Cortex of kidney (tissue), 1 donor: ENCODE results near the gene CDK14.

ENCODE experiments used
- DNase-seq: peaks from one replicate; lab custom pipeline; 2025; lab: John Stamatoyannopoulos, UW

CDK14 gene

DNA sequence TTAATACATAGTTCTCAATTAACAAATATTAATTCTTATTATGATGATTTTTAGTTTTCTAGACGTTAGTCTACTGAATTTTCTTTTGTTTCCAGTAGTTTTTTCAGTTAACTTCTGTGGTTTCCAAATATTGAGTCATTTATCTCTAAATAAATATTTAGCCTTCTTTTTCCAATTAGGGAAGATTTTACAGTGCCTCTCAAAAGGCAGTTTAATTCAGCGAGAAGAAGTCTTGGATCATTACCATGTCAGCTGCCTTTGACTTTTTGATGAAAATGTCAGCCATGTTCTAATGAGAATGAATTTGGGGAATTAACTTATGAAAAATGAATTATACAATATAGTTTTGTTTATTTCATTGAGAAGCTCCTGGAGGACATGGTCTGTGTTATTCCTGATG is 90.0 kb downstream of the CDK14 start:
- no peak for DNase-seq

DNA sequence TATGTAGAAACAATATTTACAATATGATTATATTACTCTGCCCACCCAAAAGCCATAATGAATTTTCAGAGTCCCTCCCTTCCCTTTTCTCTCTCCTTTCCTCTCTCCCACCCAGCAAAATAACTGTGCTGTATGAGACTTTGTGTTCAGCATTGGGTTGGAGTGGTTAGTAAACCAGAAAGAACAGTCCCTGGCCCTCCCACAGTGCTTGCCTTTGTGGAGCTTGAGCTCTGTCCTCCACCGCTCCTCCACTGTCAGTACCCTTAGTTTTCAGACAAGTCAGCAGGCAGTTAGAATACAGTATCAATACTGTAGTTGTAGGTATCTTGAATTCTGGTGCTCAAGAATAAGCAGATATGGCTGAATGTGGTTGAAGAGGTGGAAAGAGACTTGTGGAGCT is 92.7 kb downstream of the CDK14 start:
- DNase-seq, result no peak

DNA sequence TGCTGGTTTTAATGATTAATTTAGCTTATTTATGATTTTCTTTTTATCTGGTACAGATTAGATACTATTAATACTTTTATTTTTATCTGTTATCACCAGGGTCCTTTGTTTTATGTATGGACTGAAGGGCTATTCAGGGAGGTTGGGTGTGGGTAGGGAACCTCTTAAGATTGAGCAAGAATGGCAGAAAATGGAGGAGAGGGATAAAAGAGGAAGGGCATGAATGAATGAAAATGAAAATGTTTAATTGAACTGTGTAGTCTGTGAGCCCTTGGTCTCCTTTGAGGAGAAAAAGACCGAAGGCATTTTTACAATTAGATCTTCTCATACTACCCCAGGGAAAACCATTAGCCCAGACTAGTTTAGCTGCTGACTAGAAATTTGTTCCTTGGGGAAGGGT is 93.1 kb downstream of the CDK14 start:
- no peak for DNase-seq

DNA sequence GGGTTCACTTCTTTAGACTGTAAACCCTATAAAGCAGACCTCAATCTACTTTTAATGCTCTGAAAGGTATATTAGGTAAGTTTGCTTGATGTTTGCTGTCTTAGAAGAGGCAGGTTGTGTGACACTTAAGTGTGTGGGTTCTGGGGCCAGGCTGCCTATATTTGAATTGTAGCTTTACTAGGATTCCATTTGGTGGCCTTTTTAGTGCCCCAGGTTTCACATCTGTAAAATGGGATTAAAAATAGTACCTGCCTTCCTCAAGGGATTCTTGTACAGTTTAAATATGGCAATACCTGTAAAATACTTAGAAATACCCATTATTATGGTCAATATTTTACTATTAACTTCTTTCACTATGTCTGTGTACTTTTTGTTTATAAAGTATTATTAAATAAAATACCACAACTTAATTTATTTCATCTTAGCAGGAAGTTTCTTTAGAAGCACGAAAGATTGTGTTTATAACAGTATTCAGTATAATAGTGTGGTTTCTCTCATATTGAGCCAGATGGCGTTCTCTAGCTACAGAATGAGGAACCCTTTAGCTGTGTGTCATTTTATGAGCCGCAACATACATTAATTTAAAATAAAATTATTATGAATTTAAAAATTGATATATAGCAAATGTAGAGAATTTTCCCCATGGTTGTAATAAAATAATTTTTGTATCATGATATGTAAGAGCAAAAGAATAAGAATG is 94.2 kb downstream of the CDK14 start:
- DNase-seq, result no peak

DNA sequence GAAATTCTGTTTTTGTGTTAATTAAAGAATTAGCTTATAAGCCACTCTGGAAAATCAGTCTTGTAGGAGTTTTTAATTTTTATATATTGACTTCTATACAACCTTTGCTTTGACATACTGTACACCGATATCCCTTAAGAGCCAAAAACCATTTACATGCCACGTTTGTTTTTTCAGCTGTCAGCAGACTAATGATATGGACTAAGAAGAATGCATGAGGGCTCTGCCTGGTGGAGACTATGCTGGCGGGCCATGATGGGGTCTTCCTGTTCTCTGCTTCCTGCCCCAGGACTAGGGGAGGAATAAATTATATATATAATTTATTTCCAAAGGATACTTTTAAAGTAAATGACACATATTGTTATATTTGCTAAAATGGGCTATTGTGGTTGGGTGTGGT is 96.3 kb downstream of the CDK14 start:
- no peak for DNase-seq

DNA sequence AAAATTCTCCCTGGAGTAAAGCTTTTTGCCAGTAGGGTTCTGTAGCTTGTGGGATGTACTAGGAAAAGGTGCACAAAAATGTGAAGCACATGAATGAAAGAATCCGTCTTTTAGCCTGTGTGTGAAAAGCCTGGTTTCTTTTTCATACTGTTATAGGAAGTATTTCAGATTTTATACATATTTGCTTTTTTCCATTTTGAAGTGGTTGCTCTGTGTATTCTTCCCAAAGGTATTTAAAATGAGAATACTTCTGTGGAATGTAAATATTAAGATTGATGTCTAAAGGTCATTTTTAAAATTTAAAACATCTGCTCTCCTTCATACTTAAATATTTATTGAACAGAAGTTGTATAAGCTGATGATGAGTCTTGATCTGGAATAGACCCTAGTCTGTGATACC is 96.8 kb downstream of the CDK14 start:
- DNase-seq, result no peak

DNA sequence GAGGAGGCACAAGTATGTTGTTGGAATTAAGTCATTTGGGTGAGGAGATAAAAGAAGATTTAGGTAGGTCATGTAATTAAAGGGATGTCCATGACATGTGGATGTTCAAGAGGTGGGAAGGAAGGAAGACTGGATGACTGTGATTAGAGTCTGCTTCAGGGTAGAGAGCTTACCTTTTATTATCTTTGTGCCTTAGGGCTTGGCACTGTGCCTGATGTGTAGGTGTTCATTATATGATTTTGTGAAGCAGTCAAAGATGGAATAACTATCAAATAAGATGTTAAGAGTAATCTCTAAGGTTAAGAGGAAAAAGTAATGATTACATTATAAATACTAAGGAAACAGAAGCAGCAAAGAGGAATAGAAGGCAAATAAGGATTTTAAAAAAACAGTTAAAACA is 97.8 kb downstream of the CDK14 start:
- DNase-seq, result no peak

DNA sequence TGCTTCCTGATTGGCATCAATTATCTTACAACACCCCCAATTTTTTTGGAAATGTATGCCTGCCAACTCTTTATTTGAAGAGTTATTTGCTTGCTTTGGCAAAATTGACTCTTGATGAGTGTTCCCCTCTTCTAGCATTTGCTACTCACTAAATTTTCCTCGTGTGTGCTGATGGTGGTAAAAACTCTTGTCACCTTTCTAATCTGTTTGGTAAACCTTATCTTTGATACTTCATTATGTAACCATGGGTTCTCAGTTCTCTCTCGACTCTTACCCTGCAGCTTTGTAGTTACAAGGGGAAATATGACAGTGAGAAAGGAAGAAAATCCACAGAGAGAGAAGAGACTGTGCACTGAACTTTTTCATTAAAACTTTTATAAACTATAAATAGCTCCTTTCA is 102.5 kb downstream of the CDK14 start:
- DNase-seq, result no peak

DNA sequence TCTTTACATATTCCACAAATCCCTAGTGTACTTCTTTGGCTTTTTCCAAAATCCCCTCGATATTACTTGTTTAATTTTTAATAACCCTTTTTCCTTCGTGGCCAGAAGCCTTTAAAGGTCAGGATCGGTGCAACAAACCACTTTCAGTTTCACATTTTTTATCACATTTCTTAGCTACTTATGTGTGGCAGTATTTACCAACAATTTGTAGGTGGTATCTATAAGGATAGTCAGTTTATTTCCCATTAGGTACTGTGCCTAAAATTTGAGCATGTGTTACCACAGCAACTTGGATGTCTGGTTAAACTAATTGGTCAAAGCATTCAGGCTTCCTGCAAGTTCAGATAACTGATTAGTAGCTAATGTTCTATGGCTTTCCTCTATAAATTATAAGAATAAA is 104.9 kb downstream of the CDK14 start:
- no peak for DNase-seq

DNA sequence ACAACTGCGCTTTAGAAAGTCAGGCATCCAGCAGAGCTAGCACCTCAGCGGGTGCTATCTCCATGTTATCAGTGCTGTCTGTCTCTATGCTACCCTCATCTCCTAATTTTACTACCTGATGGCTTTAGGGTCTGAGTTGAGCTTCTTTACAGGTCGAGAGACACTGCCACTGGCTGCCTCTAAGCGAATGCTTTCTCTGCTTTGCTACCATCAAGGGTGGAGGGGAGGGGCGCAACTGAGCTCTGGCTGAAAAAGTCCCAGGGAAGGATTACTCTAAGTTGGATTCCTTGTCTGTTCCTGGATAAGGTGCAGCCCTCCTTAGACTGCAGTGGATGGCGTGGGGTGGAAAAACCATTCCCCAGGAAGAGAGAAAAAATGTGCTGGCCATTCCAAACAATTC is 105.7 kb downstream of the CDK14 start:
- no peak for DNase-seq

DNA sequence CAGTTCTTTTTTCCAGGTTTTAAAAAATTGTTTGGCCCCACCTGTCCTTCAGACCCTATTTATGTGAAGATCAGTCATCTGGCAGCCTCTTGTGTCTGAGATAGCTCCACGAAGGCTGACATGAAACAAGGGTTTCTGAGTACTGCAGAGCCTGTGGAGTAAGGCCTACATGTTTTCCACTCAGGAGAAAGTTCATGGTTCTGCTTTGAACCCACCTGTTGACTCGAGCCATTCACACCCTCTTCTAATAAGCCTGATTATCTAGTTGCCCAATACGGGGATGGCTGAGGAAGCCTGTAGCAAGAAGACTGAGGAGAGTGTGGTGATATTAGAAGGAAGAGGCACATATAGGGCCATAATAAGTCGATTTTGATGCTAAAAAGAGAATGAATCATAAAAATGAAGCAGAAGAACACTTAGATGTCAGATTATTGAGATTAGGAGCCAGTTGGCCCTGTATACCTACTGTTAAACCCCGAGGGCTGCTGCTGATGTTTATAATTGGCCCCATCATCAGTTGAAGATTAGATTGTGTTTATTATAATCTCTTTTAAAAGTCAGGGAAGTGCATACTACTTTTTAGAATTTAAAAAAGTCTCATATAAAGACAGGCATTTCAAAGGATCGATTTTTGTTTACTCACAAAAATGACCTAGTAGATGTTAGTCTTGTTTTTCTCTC is 109.4 kb downstream of the CDK14 start:
- no peak for DNase-seq

DNA sequence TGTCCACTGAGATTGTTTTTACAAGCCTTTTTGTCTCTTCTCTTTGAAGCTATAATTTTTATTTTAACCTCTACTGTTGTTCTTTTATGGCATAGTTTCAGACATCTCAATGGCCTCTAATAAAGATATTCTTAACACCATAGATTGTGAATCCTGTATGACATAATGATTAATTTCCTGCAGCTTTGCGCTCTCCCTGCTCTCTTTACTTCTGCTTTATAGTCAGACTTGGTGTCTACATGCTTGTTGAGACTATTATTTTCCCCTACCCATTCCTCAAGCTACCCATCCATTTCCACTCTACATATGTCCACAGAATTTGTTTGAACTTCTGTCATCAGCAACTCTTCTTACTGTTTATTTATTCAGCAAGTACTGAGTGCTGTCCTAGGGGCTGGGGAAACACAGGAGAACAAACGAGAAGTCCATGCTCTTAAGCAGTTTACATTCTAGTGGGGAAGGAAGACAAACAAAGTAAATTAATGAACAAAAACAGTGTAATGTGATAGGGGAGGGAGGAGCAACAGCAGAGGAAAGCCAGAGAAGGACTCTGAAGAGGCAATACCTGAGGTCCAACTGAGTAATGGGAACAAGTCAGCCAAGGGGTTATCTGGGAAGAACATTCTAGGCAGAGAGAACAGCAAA is 110.1 kb downstream of the CDK14 start:
- DNase-seq, result no peak

DNA sequence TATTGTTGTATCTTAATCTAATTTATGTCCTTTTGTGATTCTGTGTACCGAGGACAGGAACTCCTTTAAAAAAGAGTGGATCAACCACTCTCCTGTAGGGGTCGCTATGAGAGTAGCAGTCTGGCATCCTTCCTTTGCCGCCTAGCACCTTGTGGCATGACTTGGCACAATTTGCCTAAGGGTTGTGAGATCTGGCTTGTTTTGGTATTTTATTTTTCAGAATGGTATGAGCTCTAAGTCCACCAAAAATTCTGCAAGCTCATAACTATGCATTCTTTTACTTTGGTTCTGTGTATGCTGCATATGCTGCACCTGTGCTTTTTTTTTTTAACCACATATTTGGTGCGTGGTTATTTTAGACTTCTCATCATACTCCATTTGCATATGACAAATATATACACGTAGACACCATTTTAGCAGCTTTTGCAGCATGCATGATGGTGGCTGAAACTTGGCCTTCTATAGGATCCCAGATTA is 112.8 kb downstream of the CDK14 start:
- no peak for DNase-seq

DNA sequence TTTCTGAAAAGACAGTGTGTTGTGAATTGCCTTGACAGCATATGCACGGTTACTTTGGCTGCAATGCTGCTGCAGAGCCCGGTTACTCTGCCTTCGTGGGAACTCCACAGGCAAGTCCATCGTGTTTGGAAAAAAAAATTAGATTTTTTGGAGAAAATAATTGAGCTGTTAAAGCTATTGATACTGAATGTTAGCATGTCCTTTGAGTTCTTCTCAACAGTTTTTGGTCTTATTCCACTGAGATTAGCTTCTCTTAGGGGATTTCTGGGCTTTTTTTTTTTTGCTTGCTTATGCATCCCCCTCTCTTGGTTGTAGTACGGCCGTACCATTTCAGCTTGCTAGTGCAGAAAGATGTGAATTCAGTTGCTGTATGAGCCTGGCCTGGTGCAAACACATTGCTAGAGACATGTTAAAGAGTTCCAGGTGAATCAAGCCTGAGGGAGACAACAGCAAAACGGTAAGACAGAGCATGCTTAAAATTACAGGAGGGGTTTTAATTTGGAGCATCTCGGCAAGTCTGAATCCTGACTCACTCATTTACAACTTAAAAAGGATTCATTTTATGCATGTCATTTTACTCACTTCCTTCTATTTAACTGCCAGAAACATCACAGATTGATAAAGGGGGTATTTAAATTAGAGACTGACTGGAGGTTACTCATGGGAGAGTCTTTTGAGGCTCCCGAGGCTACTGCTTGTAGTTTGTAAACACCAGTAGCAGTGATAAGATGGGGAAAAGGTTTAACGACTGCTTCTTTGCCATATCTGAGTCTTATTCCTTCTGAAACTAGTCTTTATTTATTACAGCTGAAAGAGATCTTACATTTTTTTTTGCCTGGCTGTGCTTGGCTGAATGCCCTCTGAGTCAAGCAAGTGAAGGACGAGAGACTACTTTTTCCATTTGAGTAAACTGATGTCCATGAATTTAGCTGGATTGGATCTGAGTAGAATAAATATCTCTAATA is 113.7 kb downstream of the CDK14 start:
- DNase-seq, result no peak

DNA sequence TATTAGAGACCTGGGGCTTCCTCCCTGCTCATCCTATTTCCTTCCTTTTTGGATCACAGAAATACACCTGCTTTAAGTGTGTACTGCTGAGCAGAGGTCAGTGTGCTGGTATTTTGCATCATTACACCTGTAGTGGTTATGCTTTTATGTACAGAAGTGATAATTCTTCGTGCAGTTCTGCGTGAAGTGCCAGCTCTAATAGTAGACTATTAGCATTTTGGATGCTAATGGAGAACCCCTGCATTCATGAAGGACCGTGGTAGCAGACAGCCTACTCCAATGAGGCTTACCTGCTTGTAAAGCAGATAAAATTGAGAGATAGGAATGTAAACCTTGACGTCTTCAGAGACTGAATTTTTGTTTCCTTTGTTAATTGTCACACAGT is 114.3 kb downstream of the CDK14 start:
- no peak for DNase-seq

DNA sequence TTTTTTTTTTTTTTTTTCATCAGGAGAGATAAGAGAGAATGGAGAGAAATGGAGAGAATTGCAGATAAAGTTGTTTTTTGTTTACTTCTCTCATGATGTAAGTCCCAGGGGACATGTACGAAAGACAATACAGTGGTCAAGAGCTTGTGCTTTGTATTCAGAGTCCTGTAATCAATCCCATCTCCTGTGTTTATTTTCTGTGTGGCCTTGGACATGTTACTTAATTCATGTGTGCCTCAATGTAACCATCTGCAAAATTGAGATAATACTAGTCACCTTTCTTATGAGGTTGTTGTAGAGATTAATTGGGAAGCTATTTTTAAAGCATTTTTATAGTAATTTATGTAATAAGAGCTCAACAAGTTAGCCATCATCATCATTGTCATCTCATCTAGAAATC is 117.5 kb downstream of the CDK14 start:
- no peak for DNase-seq

DNA sequence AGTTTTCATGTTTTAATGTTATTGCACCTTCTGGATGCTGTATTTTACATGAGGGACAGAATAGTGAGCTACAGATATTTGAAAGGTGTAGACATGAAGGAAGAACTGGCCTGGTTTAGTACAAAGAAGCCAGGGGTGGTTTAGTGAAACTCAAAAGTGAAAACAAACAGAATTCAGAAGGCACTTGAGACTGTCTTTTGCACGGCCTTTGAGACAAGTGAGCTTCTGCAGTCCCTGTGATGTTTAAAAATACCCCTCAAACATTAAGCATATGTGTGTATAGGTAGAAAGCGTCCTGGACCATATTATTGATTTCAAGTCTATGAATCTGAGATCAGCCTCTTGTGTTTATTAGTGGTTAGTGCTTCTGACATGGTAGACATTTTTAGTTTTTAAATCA is 118.9 kb downstream of the CDK14 start:
- no peak for DNase-seq

DNA sequence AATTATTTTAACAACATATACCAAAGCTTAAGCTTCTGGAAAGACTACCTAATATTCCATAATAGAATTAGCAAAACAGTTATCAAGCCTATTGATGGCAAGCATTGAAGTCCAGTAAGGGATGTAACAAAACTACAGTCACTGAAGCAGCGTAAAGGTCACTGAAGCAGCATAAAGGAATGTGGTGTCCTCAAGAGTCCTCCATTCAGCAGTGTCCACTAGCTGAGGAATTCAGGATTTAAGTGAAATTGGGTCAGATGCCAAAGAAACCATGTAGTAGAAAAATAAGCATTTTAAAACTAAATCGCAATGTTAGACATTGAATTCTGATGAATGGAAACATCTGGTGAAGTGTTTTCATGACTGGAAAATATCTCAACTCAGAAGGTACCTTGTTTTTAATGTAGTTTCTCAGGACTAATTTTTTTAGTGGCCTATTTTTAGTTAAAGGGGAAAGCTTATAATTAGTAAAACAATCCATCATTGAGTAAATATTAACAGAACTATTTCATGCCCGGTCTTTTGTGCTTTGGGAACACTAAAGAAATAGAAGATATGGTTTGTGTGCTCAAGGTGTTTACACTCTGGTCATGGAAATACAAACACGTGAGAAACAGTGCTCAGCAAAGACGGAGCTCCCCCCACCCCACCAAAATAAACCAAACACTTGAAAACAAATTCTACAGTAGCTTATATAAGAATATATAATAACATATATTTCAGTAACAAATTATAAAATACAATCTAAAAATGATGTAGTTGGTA is 121.4 kb downstream of the CDK14 start:
- no peak for DNase-seq

DNA sequence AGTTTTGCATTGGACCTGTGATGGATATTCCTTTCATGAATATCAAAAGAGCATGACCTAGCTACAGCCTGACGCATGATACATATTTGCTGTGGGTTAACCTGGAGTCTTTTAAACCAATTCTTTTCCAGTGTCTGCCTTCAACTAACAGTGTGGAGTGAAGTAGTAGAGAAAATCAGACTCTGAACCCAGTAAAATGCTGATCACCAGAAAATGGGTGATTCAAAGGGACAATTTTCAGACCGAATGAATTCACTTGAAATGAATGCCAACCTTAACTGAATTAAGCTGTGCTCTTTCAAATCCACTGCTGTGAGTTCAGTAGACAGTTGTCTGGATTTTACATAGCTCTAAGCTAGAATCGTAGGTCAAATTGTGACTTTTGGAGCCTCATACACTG is 123.0 kb downstream of the CDK14 start:
- no peak for DNase-seq

DNA sequence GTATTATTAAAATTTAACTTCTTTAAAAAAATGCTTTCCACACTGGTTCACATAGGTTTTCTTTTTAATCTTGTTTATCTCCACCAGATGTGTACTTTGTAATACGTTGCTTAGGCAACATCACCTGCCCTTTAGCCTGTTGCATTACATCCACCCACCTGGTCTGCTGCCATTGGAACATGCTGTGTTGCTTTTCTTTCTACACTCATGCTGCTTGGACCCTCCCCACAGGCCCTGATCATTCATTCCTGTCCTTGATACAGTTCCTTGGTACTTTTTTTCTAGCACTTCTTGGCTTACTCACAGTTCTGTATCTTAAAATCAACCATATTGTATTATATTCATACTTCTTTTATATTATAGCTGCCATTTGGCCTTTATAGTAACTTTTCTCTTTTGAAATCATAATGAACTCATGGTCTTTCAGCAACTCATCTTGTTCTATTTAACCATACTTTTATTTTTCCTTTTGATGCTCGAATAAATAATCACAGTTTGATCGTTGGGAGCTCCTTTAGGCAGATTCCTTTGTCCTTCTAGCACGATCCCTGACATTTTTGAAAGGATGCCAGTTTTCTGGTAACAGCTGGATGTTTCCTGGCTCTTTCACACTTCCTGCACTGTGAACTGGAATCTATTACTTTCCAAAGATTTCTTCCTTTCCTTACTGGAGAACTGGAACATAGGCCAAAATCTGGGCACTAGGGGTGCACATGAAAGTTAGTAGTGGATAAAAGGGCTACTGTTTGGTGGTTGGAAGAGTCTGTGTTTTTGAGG is 125.1 kb downstream of the CDK14 start:
- DNase-seq, result no peak
